Mesodermal cell (in vitro differentiated cells): Measurements from ENCODE around the gene ATXN1.
"Not testable (repeated sequence)": the region's sequence is repeated elsewhere in the genome, so short reads cannot be mapped to it uniquely, and the experiment has no call there.

Experiments
- H3K27ac ChIP-seq: 2 replicates; pipeline ENCODE4 v1.7.0; 2013; ENCODE audit warnings: mild to moderate bottlenecking, low read depth, low read length, moderate library complexity; ENCODE audit not compliant: severe bottlenecking
- H3K36me3 ChIP-seq: 2 replicates; pipeline ENCODE4 v1.7.1; 2013; ENCODE audit warnings: mild to moderate bottlenecking, low read length, moderate library complexity; ENCODE audit not compliant: control insufficient read depth, insufficient read depth
- H3K4me1 ChIP-seq: one replicate; pipeline ENCODE4 v1.7.1; 2013; ENCODE audit warnings: mild to moderate bottlenecking, low read length; ENCODE audit not compliant: insufficient read depth, control insufficient read depth, poor library complexity, severe bottlenecking
- H3K4me3 ChIP-seq: 2 replicates; pipeline ENCODE4 v1.7.0; 2013; ENCODE audit warnings: low read length, control low read depth, mild to moderate bottlenecking; ENCODE audit not compliant: insufficient read depth, poor library complexity, severe bottlenecking; ENCODE audit errors: extremely low read depth
- H3K9me3 ChIP-seq: 2 replicates; pipeline ENCODE4 v1.7.1; 2013; ENCODE audit warnings: mild to moderate bottlenecking, low read length, moderate library complexity; ENCODE audit not compliant: control insufficient read depth
- WGBS, 2 experiments: methylation state at CpG; one replicate each; pipeline ENCODE4 v1.1.5; 2013; ENCODE audit warnings: missing lambda C conversion rate in 2 of 2; ENCODE audit not compliant: insufficient coverage in 2 of 2; 5-methylcytosine and 5-hydroxymethylcytosine counted together

The ATXN1 gene

GRCh38 chr6:16472349-16473069 is 288.8 kb downstream of the ATXN1 start:
- H3K4me1 ChIP-seq: peaks cover 16% of the 10 kb centered on the region
- 58 to 93% methylated on average over 3 of the region's 3 CpGs for WGBS, 2 experiments
- no peaks in the 10 kb centered on the region for H3K9me3 ChIP-seq
- no peak overlapping the region for H3K4me3 ChIP-seq
- H3K36me3 ChIP-seq: no peaks in the 10 kb centered on the region
- H3K27ac ChIP-seq: peak overlapping the region; percentile 43

GRCh38 chr6:16471910-16472297 is 289.4 kb downstream of the ATXN1 start:
- 86 to 100% methylated on average over 1 of the region's 3 CpGs for WGBS, 2 experiments
- Histone ChIP-seq H3K9me3 (no peaks in the 10 kb centered on the region), H3K27ac (no peak overlapping the region), H3K36me3 (no peaks in the 10 kb centered on the region), H3K4me1 (peaks cover 17% of the 10 kb centered on the region), H3K4me3 (no peak overlapping the region)

GRCh38 chr6:16471222-16471909 is 289.9 kb downstream of the ATXN1 start:
- peaks cover 19% of the 10 kb centered on the region for H3K4me1 ChIP-seq
- WGBS, 2 experiments: 94% methylated on average over 6 of the region's 8 CpGs
- H3K9me3 ChIP-seq: no peaks in the 10 kb centered on the region
- no peaks in the 10 kb centered on the region for H3K36me3 ChIP-seq
- no peak overlapping the region for H3K4me3 ChIP-seq
- no peak overlapping the region for H3K27ac ChIP-seq

GRCh38 chr6:16470502-16471221 is 290.6 kb downstream of the ATXN1 start:
- Histone ChIP-seq H3K9me3 (no peaks in the 10 kb centered on the region), H3K36me3 (no peaks in the 10 kb centered on the region), H3K27ac (no peak overlapping the region), H3K4me3 (no peak overlapping the region), H3K4me1 (peaks cover 19% of the 10 kb centered on the region)
- WGBS, 2 experiments: 88% methylated on average over 1 of the region's 2 CpGs; no CpG with 5 or more reads in 1 of the 2 experiments

- 86 to 100% methylated on average over 1 of the region's 1 CpG for WGBS, 2 experiments
- H3K4me1 ChIP-seq: peaks cover 18% of the 10 kb centered on the region
- H3K27ac ChIP-seq: no peak overlapping the region
- H3K4me3 ChIP-seq: no peak overlapping the region
- no peaks in the 10 kb centered on the region for H3K9me3 ChIP-seq
- no peaks in the 10 kb centered on the region for H3K36me3 ChIP-seq
These were observed 292.2 kb downstream of the ATXN1 start for GRCh38 chr6:16468991-16469615.

GRCh38 chr6:16466800-16467553 is 294.3 kb downstream of the ATXN1 start:
- H3K4me1 ChIP-seq: peaks cover 3% of the 10 kb centered on the region
- H3K4me3 ChIP-seq: no peak overlapping the region
- H3K27ac ChIP-seq: no peak overlapping the region
- H3K9me3 ChIP-seq: no peaks in the 10 kb centered on the region
- H3K36me3 ChIP-seq: no peaks in the 10 kb centered on the region
- WGBS, 2 experiments: 96% methylated on average over 5 of the region's 13 CpGs; no CpG with 5 or more reads in 1 of the 2 experiments

- no peaks in the 10 kb centered on the region for H3K9me3 ChIP-seq
- WGBS, 2 experiments: 93 to 96% methylated on average over 3 of the region's 3 CpGs
- peaks cover 3% of the 10 kb centered on the region for H3K4me1 ChIP-seq
- H3K4me3 ChIP-seq: no peak overlapping the region
- H3K27ac ChIP-seq: no peak overlapping the region
- no peaks in the 10 kb centered on the region for H3K36me3 ChIP-seq
These were observed 297.2 kb downstream of the ATXN1 start for GRCh38 chr6:16464045-16464444.

GRCh38 chr6:16463246-16463645 is 298.0 kb downstream of the ATXN1 start:
- H3K4me1 ChIP-seq, H3K4me3 ChIP-seq, H3K36me3 ChIP-seq, H3K9me3 ChIP-seq, H3K27ac ChIP-seq: not testable (repeated sequence)
- WGBS, 2 experiments: 89 to 95% methylated on average over 2 to 4 of the region's 4 CpGs

- H3K4me3 ChIP-seq: no peak overlapping the region
- no peaks in the 10 kb centered on the region for H3K9me3 ChIP-seq
- H3K27ac ChIP-seq: no peak overlapping the region
- no peaks in the 10 kb centered on the region for H3K36me3 ChIP-seq
- H3K4me1 ChIP-seq: no peaks in the 10 kb centered on the region
- WGBS, 2 experiments: 91 to 97% methylated on average over 4 of the region's 6 CpGs
These were observed 299.8 kb downstream of the ATXN1 start for GRCh38 chr6:16461491-16461890.

- not testable (repeated sequence) for H3K4me1 ChIP-seq, H3K4me3 ChIP-seq, H3K9me3 ChIP-seq, H3K36me3 ChIP-seq, H3K27ac ChIP-seq
- 90% methylated on average over 3 to 4 of the region's 5 CpGs for WGBS, 2 experiments
These were observed 301.8 kb downstream of the ATXN1 start for GRCh38 chr6:16459472-16459871.
